ENCODE data around the gene IL25.

The IL25 gene

GRCh38 chr14:23354990-23355389 is 17.6 kb upstream of the IL25 start:
- DNase-seq: no peak

GRCh38 chr14:23355871-23356435 is 16.7 kb upstream of the IL25 start:
- no peak for DNase-seq

GRCh38 chr14:23356662-23357061 is 15.9 kb upstream of the IL25 start:
- no peak for DNase-seq

- no peak for DNase-seq
Observed at GRCh38 chr14:23357261-23357660, 15.3 kb upstream of the IL25 start.

GRCh38 chr14:23358042-23358441 is 14.6 kb upstream of the IL25 start:
- DNase-seq: no peak

GRCh38 chr14:23358553-23359166 is 13.9 kb upstream of the IL25 start:
- no peak for DNase-seq

GRCh38 chr14:23359167-23359626 is 13.4 kb upstream of the IL25 start:
- DNase-seq: no peak

GRCh38 chr14:23359722-23360447 is 12.7 kb upstream of the IL25 start:
- DNase-seq: no peak

- no peak for DNase-seq
Observed at GRCh38 chr14:23360496-23360895, 12.1 kb upstream of the IL25 start.

GRCh38 chr14:23361320-23361719 is 11.3 kb upstream of the IL25 start:
- no peak for DNase-seq

- no peak for DNase-seq
Observed at GRCh38 chr14:23361763-23362162, 10.8 kb upstream of the IL25 start.

GRCh38 chr14:23362200-23362599 is 10.4 kb upstream of the IL25 start:
- no peak for DNase-seq

GRCh38 chr14:23364164-23365035 is 8.2 kb upstream of the IL25 start:
- DNase-seq: no peak

GRCh38 chr14:23365036-23365731 is 7.4 kb upstream of the IL25 start, which contains the start of gene EFS:
TSS of gene EFS (minus strand) at chr14:23365172. CDS start at chr14:23365025, 147 bp downstream.
- DNase-seq: no peak

- DNase-seq: no peak
Observed at GRCh38 chr14:23365732-23366425, 6.7 kb upstream of the IL25 start.

- DNase-seq: no peak
Observed at GRCh38 chr14:23366426-23366921, 6.1 kb upstream of the IL25 start.

- DNase-seq: no peak
Observed at GRCh38 chr14:23370221-23370620, 2.4 kb upstream of the IL25 start.

- no peak for DNase-seq
Observed at GRCh38 chr14:23371865-23372264, 744 bp upstream of the IL25 start.

- DNase-seq: no peak
Observed at GRCh38 chr14:23373041-23373440, 432 bp downstream of the IL25 start.

GRCh38 chr14:23375527-23376251 is 3.1 kb downstream of the IL25 start:
- DNase-seq: no peak

All from NCI-H748 treated with DMSO at 0.1 percent for 48 hours (cell line).